ENCODE results near the gene SPINK5.

DNA sequence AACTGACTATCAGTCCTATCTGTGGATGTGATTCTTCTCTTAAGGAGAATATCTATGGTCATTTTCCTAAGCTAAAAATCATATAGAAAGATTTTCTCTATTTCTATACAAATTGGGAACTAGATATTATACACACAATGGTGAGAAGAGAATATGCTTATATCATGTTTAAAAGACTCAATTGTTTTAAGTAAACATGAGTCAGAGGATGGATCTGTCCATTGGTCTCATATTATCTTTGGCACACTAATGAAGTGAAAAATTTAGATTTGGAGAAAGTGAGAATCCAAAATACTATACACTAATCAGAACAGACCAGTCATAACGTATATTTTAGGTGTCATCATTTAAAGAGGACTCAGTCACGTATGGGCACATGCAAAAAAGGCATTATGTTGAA lies 88.1 kb downstream of the SPINK5 start:
- TF ChIP-seq, protein P1, sequence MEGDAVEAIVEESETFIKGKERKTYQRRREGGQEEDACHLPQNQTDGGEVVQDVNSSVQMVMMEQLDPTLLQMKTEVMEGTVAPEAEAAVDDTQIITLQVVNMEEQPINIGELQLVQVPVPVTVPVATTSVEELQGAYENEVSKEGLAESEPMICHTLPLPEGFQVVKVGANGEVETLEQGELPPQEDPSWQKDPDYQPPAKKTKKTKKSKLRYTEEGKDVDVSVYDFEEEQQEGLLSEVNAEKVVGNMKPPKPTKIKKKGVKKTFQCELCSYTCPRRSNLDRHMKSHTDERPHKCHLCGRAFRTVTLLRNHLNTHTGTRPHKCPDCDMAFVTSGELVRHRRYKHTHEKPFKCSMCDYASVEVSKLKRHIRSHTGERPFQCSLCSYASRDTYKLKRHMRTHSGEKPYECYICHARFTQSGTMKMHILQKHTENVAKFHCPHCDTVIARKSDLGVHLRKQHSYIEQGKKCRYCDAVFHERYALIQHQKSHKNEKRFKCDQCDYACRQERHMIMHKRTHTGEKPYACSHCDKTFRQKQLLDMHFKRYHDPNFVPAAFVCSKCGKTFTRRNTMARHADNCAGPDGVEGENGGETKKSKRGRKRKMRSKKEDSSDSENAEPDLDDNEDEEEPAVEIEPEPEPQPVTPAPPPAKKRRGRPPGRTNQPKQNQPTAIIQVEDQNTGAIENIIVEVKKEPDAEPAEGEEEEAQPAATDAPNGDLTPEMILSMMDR (IDR thresholded peaks at IDR 0.05; ENCODE audit: low read depth, low read length) = no peak
- no peak for TF ChIP-seq EZH2phosphoT487 (IDR thresholded peaks at IDR 0.05; ENCODE audit: low read depth)
